ENCODE data around the gene LHPP. TPM values are rescaled to one million over a fixed set of nuclear protein-coding genes. Genes with fewer than 3 reads are reported as not detected.
A peak's percentile ranks its signal among the peaks of the same experiment; 100 is the strongest.

LHPP gene
- polyA plus RNA-seq, 2 of the 4 experiments (the other 2 are of a cell fraction): 14.4 to 18.6 TPM

GRCh38 chr10:124476043-124476725, 14.6 kb downstream of the LHPP start:
- ATAC-seq (peak; percentile 23 to 45; a peak in 4 of 6 replicates), FAIRE-seq (no peak), DNase-seq (ENCODE audit: low read depth in 1 of 2, low spot score in 1 of 2) (peak in 1 of 2 experiments; percentile 20)
- 79% methylated on average over 17 of the region's 23 CpGs for WGBS (ENCODE audit: missing lambda C conversion rate)
- H3K9me3 ChIP-seq: no peaks in the 10 kb centered on the region
- TF ChIP-seq EHMT2 (IDR thresholded peaks at IDR 0.05; ENCODE audit: low read depth) (no peak), ZNF302 (CRISPR knock-in tag; IDR thresholded peaks at IDR 0.05) (no peak), ESRRA (IDR thresholded peaks at IDR 0.05; ENCODE audit: borderline replicate concordance, low read length) (no peak), EP300 (IDR thresholded peaks at IDR 0.05) (no peak), TP53 (CRISPR knock-in tag; IDR thresholded peaks at IDR 0.05) (no peak), GATA3 (IDR thresholded peaks at IDR 0.05; ENCODE audit: borderline replicate concordance) (no peak)
- ChIA-PET CTCF (interaction anchor here (1.0 to 1.4 kb wide), 2 partner anchors 15 to 86 kb away, joined by 3 to 4 read pairs; no protein-coding TSS in a partner anchor), POLR2A (no interaction called here)
- H3K4me3 ChIP-seq: no peak overlapping the region
- no peak overlapping the region for H3K27ac ChIP-seq
- H3K4me2 ChIP-seq: no peak overlapping the region
- peaks cover 7% of the 10 kb centered on the region; the same call in 1 of the 3 replicates for H3K4me1 ChIP-seq

- ChIA-PET CTCF (no interaction called here), POLR2A (no interaction called here)
- ATAC-seq: peak in 1 of 2 experiments; percentile 14; a peak in 1 of 6 replicates
- WGBS (ENCODE audit: missing lambda C conversion rate): 73% methylated on average over 9 of the region's 11 CpGs
- DNase-seq (ENCODE audit: low read depth in 1 of 2, low spot score in 1 of 2): no peak
- TF ChIP-seq MAFK (IDR thresholded peaks at IDR 0.05; ENCODE audit: partially characterized antibody): peak; percentile 9
- no peak for TF ChIP-seq TP53 (CRISPR knock-in tag; IDR thresholded peaks at IDR 0.05)
- TF ChIP-seq USF2 (IDR thresholded peaks at IDR 0.05): no peak
- TF ChIP-seq RARB (CRISPR knock-in tag; IDR thresholded peaks at IDR 0.05): no peak
- Histone ChIP-seq H3K9me3 (no peaks in the 10 kb centered on the region), H3K4me1 (peaks cover 7% of the 10 kb centered on the region; the same call in 1 of the 3 replicates), H3K27ac (no peak overlapping the region), H3K4me3 (no peak overlapping the region), H3K4me2 (no peak overlapping the region)
- no peak for FAIRE-seq
Observed at GRCh38 chr10:124477614-124478363, 16.2 kb downstream of the LHPP start.

GRCh38 chr10:124478515-124478914, 16.9 kb downstream of the LHPP start:
- CTCF ChIA-PET: no interaction called here
- no peaks in the 10 kb centered on the region for H3K9me3 ChIP-seq
- DNase-seq (ENCODE audit: low read depth in 1 of 2, low spot score in 1 of 2) (no peak), FAIRE-seq (no peak), ATAC-seq (no peak)
- POLR2A ChIA-PET: no interaction called here
- H3K4me2 ChIP-seq: no peak overlapping the region
- WGBS (ENCODE audit: missing lambda C conversion rate): 90% methylated on average over 14 of the region's 14 CpGs
- peaks cover 7% of the 10 kb centered on the region; the same call in 1 of the 3 replicates for H3K4me1 ChIP-seq
- H3K4me3 ChIP-seq: no peak overlapping the region
- TF ChIP-seq CTCF (IDR thresholded peaks at IDR 0.05): no peak
- TF ChIP-seq TFCP2L1 (CRISPR knock-in tag; IDR thresholded peaks at IDR 0.05): no peak
- TF ChIP-seq ELK1 (IDR thresholded peaks at IDR 0.05; ENCODE audit: low read depth, low read length): no peak
- TF ChIP-seq HOXA7 (CRISPR knock-in tag; IDR thresholded peaks at IDR 0.05): no peak
- TF ChIP-seq CBX8 (IDR thresholded peaks at IDR 0.05): no peak
- TF ChIP-seq RCOR1 (IDR thresholded peaks at IDR 0.05; ENCODE audit: low read depth, low read length): no peak
- no peak overlapping the region for H3K27ac ChIP-seq
